ENCODE data around the gene MEX3B. TPM values are rescaled to one million over a fixed set of nuclear protein-coding genes. Genes with fewer than 3 reads are reported as not detected.

MEX3B gene
- total and polyA plus RNA-seq, 2 donors (not counting 1 experiment from before 2014, with no cell fraction given) = 2.6 to 8.1 TPM

GRCh38 chr15:82021992-82022391 is 23.8 kb downstream of the MEX3B start:
- peak; percentile 30 to 65 for DNase-seq (ENCODE audit: low read depth in 2 of 2)
- H3K79me2 ChIP-seq (ENCODE audit: control insufficient read depth, insufficient read depth, low read length) = no peaks in the 10 kb centered on the region
- H3K27ac ChIP-seq (ENCODE audit: insufficient read depth, low read length) = no peak overlapping the region
- H3K36me3 ChIP-seq (ENCODE audit: control insufficient read depth, insufficient read depth, low read length) = no peaks in the 10 kb centered on the region
- no peak overlapping the region for H2AFZ ChIP-seq (ENCODE audit: low read length)
- no peak overlapping the region for H3K4me3 ChIP-seq (replicated peaks in 1 of 4; ENCODE audit: control extremely low read depth in 1 of 4, insufficient read depth in 1 of 4, low read depth in 3 of 4, low read length in 4 of 4)
- TF ChIP-seq EZH2 (IDR thresholded peaks at IDR 0.05; ENCODE audit: low read length, missing control alignments) = no peak
- TF ChIP-seq, protein P1, sequence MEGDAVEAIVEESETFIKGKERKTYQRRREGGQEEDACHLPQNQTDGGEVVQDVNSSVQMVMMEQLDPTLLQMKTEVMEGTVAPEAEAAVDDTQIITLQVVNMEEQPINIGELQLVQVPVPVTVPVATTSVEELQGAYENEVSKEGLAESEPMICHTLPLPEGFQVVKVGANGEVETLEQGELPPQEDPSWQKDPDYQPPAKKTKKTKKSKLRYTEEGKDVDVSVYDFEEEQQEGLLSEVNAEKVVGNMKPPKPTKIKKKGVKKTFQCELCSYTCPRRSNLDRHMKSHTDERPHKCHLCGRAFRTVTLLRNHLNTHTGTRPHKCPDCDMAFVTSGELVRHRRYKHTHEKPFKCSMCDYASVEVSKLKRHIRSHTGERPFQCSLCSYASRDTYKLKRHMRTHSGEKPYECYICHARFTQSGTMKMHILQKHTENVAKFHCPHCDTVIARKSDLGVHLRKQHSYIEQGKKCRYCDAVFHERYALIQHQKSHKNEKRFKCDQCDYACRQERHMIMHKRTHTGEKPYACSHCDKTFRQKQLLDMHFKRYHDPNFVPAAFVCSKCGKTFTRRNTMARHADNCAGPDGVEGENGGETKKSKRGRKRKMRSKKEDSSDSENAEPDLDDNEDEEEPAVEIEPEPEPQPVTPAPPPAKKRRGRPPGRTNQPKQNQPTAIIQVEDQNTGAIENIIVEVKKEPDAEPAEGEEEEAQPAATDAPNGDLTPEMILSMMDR (conservative IDR thresholded peaks at IDR 0.05 in 1 of 2, IDR thresholded peaks at IDR 0.05 in 1 of 2; ENCODE audit: low read depth in 1 of 2, low read length in 2 of 2) = no peak
- H3K9me3 ChIP-seq (ENCODE audit: control insufficient read depth, insufficient read depth, low read depth, low read length) = no peaks in the 10 kb centered on the region
- H3K4me2 ChIP-seq (ENCODE audit: extremely low read depth, insufficient read depth, low read length) = no peak overlapping the region
- no peaks in the 10 kb centered on the region for H3K27me3 ChIP-seq (ENCODE audit: control insufficient read depth, insufficient read depth, low read length)
- H3K4me1 ChIP-seq (ENCODE audit: control insufficient read depth, extremely low read depth, insufficient read depth, low read length) = no peaks in the 10 kb centered on the region
- no peaks in the 10 kb centered on the region for H4K20me1 ChIP-seq (ENCODE audit: control insufficient read depth, extremely low read depth, insufficient read depth, low read length)
- H3K9ac ChIP-seq (ENCODE audit: insufficient read depth, low read length) = no peak overlapping the region

DNA sequence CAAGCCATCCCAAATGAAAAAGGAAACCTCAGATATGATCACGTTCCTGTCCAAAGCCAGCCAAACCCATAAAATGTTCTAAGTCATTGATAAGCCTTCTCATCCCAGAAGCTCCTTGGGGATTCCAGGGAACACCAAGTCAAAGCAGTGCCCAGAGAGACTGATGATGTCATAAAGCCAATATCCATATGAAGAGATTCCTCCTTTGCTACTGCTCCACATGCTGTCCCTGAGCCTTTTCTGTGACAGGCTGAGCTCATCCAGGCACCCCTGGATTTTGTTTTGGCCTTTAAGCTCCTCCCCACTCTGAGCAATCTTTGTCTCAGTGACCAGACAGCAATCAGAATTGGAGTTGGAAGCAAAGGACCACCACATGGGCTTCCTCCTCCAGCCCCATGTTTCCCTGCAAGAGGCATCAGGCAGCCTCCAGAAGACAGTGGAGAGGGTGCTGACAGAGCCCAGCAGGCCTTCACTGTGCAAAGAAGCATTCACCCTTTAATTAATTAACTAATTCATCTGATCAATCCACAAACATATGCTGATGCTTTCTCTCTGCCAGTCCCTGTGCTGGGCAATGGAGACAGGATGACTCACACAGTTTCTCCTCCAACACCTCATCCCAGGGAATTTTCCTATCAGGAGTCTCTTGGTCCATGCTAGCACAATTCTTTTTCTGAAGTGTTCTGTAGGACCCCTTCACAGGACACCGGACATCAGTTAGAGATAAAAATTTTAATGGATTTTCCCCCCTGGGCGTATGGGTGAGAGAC is 25.0 kb downstream of the MEX3B start:
- no peaks in the 10 kb centered on the region for H3K9me3 ChIP-seq (ENCODE audit: control insufficient read depth, insufficient read depth, low read depth, low read length)
- no peaks in the 10 kb centered on the region for H3K36me3 ChIP-seq (ENCODE audit: control insufficient read depth, insufficient read depth, low read length)
- H3K27me3 ChIP-seq (ENCODE audit: control insufficient read depth, insufficient read depth, low read length) = no peaks in the 10 kb centered on the region
- H2AFZ ChIP-seq (ENCODE audit: low read length) = no peak overlapping the region
- no peak overlapping the region for H3K27ac ChIP-seq (ENCODE audit: insufficient read depth, low read length)
- H3K4me2 ChIP-seq (ENCODE audit: extremely low read depth, insufficient read depth, low read length) = no peak overlapping the region
- H3K9ac ChIP-seq (ENCODE audit: insufficient read depth, low read length) = no peak overlapping the region
- no peak overlapping the region for H3K4me3 ChIP-seq (replicated peaks in 1 of 4; ENCODE audit: control extremely low read depth in 1 of 4, insufficient read depth in 1 of 4, low read depth in 3 of 4, low read length in 4 of 4)
- DNase-seq (ENCODE audit: low read depth in 2 of 2) = peak in 1 of 2 donors; percentile 9
- no peaks in the 10 kb centered on the region for H3K79me2 ChIP-seq (ENCODE audit: control insufficient read depth, insufficient read depth, low read length)
- no peak for TF ChIP-seq EZH2 (IDR thresholded peaks at IDR 0.05; ENCODE audit: low read length, missing control alignments)
- TF ChIP-seq, protein P1 (conservative IDR thresholded peaks at IDR 0.05 in 1 of 2, IDR thresholded peaks at IDR 0.05 in 1 of 2; ENCODE audit: low read depth in 1 of 2, low read length in 2 of 2) = no peak
- no peaks in the 10 kb centered on the region for H3K4me1 ChIP-seq (ENCODE audit: control insufficient read depth, extremely low read depth, insufficient read depth, low read length)
- H4K20me1 ChIP-seq (ENCODE audit: control insufficient read depth, extremely low read depth, insufficient read depth, low read length) = no peaks in the 10 kb centered on the region

DNA sequence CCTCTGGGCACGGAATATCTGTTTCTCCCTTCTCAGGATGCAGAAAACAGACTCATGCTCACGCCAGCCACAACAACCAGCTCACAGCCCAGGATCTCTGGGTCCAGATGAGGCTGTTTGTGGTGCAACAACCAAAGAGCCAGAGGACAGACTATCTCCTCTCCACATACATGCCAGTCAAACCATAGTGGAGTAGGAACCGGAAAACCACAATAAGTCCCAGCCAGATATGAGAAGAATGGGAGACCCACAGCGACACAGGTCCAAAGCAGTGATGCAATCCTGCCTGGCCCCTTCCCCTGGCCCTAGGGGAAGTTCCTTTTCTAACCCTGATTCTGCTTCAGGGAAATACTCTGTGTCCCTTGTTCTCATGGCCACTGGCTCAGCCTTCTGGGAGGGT is 27.6 kb downstream of the MEX3B start:
- DNase-seq (ENCODE audit: low read depth in 2 of 2) = no peak
- Histone ChIP-seq H4K20me1 (ENCODE audit: control insufficient read depth, extremely low read depth, insufficient read depth, low read length) (no peaks in the 10 kb centered on the region), H3K4me2 (ENCODE audit: extremely low read depth, insufficient read depth, low read length) (no peak overlapping the region), H3K9me3 (ENCODE audit: control insufficient read depth, insufficient read depth, low read depth, low read length) (no peaks in the 10 kb centered on the region), H3K79me2 (ENCODE audit: control insufficient read depth, insufficient read depth, low read length) (no peaks in the 10 kb centered on the region), H3K27ac (ENCODE audit: insufficient read depth, low read length) (no peak overlapping the region), H3K4me3 (replicated peaks in 1 of 4; ENCODE audit: control extremely low read depth in 1 of 4, insufficient read depth in 1 of 4, low read depth in 3 of 4, low read length in 4 of 4) (no peak overlapping the region), H3K9ac (ENCODE audit: insufficient read depth, low read length) (no peak overlapping the region), H3K36me3 (ENCODE audit: control insufficient read depth, insufficient read depth, low read length) (no peaks in the 10 kb centered on the region), H2AFZ (ENCODE audit: low read length) (no peak overlapping the region), H3K27me3 (ENCODE audit: control insufficient read depth, insufficient read depth, low read length) (no peaks in the 10 kb centered on the region), H3K4me1 (ENCODE audit: control insufficient read depth, extremely low read depth, insufficient read depth, low read length) (no peaks in the 10 kb centered on the region)
- TF ChIP-seq, protein P1 (conservative IDR thresholded peaks at IDR 0.05 in 1 of 2, IDR thresholded peaks at IDR 0.05 in 1 of 2; ENCODE audit: low read depth in 1 of 2, low read length in 2 of 2) = no peak
- TF ChIP-seq EZH2 (IDR thresholded peaks at IDR 0.05; ENCODE audit: low read length, missing control alignments) = no peak
